Activated T-cell treated with anti-CD3 and anti-CD28 coated beads, Interleukin-2, amount 50 U/mL, for 4 hours (primary cell): ENCODE results near the gene GAS2L1. TPM values are rescaled to one million over a fixed set of nuclear protein-coding genes. Genes with fewer than 3 reads are reported as not detected.

ENCODE experiments used
- ATAC-seq, 2 donors: fragments of 200-7000 bp; cut with Tn5 transposase; one replicate each; pipeline ENCODE4 v1.10.0; 2021
- DNase-seq: peaks from one replicate; pipeline ENCODE4 v3.0.0-alpha.2; 2020
- H3K27me3 Mint-ChIP-seq: one replicate; pipeline ENCODE4 v1.8.0; 2021; ENCODE audit warnings: low read depth, mixed read lengths
- H3K36me3 Mint-ChIP-seq: one replicate; pipeline ENCODE4 v1.8.0; 2022; ENCODE audit warnings: mixed read lengths; ENCODE audit not compliant: insufficient read depth
- H3K4me1 Mint-ChIP-seq: one replicate; pipeline ENCODE4 v1.8.0; 2021; ENCODE audit warnings: low read depth, mixed read lengths
- H3K4me3 Mint-ChIP-seq: one replicate; pipeline ENCODE4 v1.8.0; 2021; ENCODE audit warnings: mild to moderate bottlenecking, moderate library complexity, mixed read lengths
- H3K9me3 Mint-ChIP-seq: one replicate; pipeline ENCODE4 v1.8.0; 2021; ENCODE audit warnings: mixed read lengths
- total RNA-seq, 3 donors: library from RNA; stranded (reverse); gene quantifications; one replicate each; pipeline ENCODE4 v1.2.1, GENCODE V29; 2021

Gene GAS2L1
- total RNA-seq, 3 donors from 2014 or later: 0.37 to 0.90 (median 0.56) TPM

GRCh38 chr22:29320546-29320945 is 14.1 kb downstream of the GAS2L1 start:
- DNase-seq: no peak
- Mint-ChIP-seq H3K4me3 (no peak overlapping the region), H3K36me3 (peaks cover 2% of the 10 kb centered on the region), H3K27me3 (peaks cover 11% of the 10 kb centered on the region), H3K4me1 (peaks cover 2% of the 10 kb centered on the region), H3K9me3 (no peaks in the 10 kb centered on the region)
- ATAC-seq: no peak

GRCh38 chr22:29323641-29324040 is 17.2 kb downstream of the GAS2L1 start:
- ATAC-seq (no peak), DNase-seq (no peak)
- no peaks in the 10 kb centered on the region for H3K4me1 Mint-ChIP-seq
- peaks cover 5% of the 10 kb centered on the region for H3K36me3 Mint-ChIP-seq
- H3K9me3 Mint-ChIP-seq: no peaks in the 10 kb centered on the region
- H3K27me3 Mint-ChIP-seq: no peaks in the 10 kb centered on the region
- no peak overlapping the region for H3K4me3 Mint-ChIP-seq

GRCh38 chr22:29325356-29325755 is 18.9 kb downstream of the GAS2L1 start:
- Mint-ChIP-seq H3K27me3 (no peaks in the 10 kb centered on the region), H3K4me1 (no peaks in the 10 kb centered on the region), H3K9me3 (no peaks in the 10 kb centered on the region), H3K4me3 (no peak overlapping the region), H3K36me3 (peaks cover 9% of the 10 kb centered on the region)
- no peak for ATAC-seq
- no peak for DNase-seq

GRCh38 chr22:29325785-29326315 is 19.4 kb downstream of the GAS2L1 start:
- no peaks in the 10 kb centered on the region for H3K9me3 Mint-ChIP-seq
- H3K27me3 Mint-ChIP-seq: no peaks in the 10 kb centered on the region
- ATAC-seq: no peak
- no peaks in the 10 kb centered on the region for H3K4me1 Mint-ChIP-seq
- DNase-seq: no peak
- no peak overlapping the region for H3K4me3 Mint-ChIP-seq
- H3K36me3 Mint-ChIP-seq: peaks cover 9% of the 10 kb centered on the region

- no peak overlapping the region for H3K4me3 Mint-ChIP-seq
- H3K4me1 Mint-ChIP-seq: no peaks in the 10 kb centered on the region
Observed at GRCh38 chr22:29326481-29326880, 20.0 kb downstream of the GAS2L1 start.

GRCh38 chr22:29327089-29327764 is 20.8 kb downstream of the GAS2L1 start:
- no peak for DNase-seq
- no peak for ATAC-seq

More at GRCh38 chr22:29326481-29326880, 20.0 kb downstream of the GAS2L1 start:
- ATAC-seq (no peak), DNase-seq (no peak)
- H3K27me3 Mint-ChIP-seq: no peaks in the 10 kb centered on the region
- H3K36me3 Mint-ChIP-seq: peaks cover 9% of the 10 kb centered on the region
- H3K9me3 Mint-ChIP-seq: no peaks in the 10 kb centered on the region

GRCh38 chr22:29328055-29328454 is 21.6 kb downstream of the GAS2L1 start:
- DNase-seq (no peak), ATAC-seq (peak in 1 of 2 donors; percentile 21)
- Mint-ChIP-seq H3K9me3 (no peaks in the 10 kb centered on the region), H3K27me3 (no peaks in the 10 kb centered on the region), H3K36me3 (peaks cover 9% of the 10 kb centered on the region), H3K4me3 (no peak overlapping the region), H3K4me1 (no peaks in the 10 kb centered on the region)

More at GRCh38 chr22:29327089-29327764, 20.8 kb downstream of the GAS2L1 start:
- no peaks in the 10 kb centered on the region for H3K4me1 Mint-ChIP-seq
- H3K27me3 Mint-ChIP-seq: no peaks in the 10 kb centered on the region
- H3K36me3 Mint-ChIP-seq: peaks cover 9% of the 10 kb centered on the region
- no peak overlapping the region for H3K4me3 Mint-ChIP-seq
- H3K9me3 Mint-ChIP-seq: no peaks in the 10 kb centered on the region

GRCh38 chr22:29328566-29329500 is 22.4 kb downstream of the GAS2L1 start:
- Mint-ChIP-seq H3K4me3 (no peak overlapping the region), H3K9me3 (no peaks in the 10 kb centered on the region), H3K4me1 (no peaks in the 10 kb centered on the region), H3K36me3 (peaks cover 7% of the 10 kb centered on the region), H3K27me3 (no peaks in the 10 kb centered on the region)
- ATAC-seq (no peak), DNase-seq (no peak)

- Mint-ChIP-seq H3K4me3 (no peak overlapping the region), H3K27me3 (no peaks in the 10 kb centered on the region)
Observed at GRCh38 chr22:29329581-29329980, 23.1 kb downstream of the GAS2L1 start.

GRCh38 chr22:29330291-29330690 is 23.8 kb downstream of the GAS2L1 start:
- H3K36me3 Mint-ChIP-seq: peaks cover 9% of the 10 kb centered on the region
- H3K9me3 Mint-ChIP-seq: no peaks in the 10 kb centered on the region
- H3K4me3 Mint-ChIP-seq: no peak overlapping the region
- no peaks in the 10 kb centered on the region for H3K4me1 Mint-ChIP-seq
- H3K27me3 Mint-ChIP-seq: no peaks in the 10 kb centered on the region
- no peak for ATAC-seq
- DNase-seq: no peak

More at GRCh38 chr22:29329581-29329980, 23.1 kb downstream of the GAS2L1 start:
- ATAC-seq: no peak
- Mint-ChIP-seq H3K4me1 (no peaks in the 10 kb centered on the region), H3K9me3 (no peaks in the 10 kb centered on the region), H3K36me3 (peaks cover 8% of the 10 kb centered on the region)
- DNase-seq: no peak

GRCh38 chr22:29330753-29331152 is 24.3 kb downstream of the GAS2L1 start:
- no peak for ATAC-seq
- no peaks in the 10 kb centered on the region for H3K9me3 Mint-ChIP-seq
- no peak overlapping the region for H3K4me3 Mint-ChIP-seq
- no peaks in the 10 kb centered on the region for H3K27me3 Mint-ChIP-seq
- H3K4me1 Mint-ChIP-seq: no peaks in the 10 kb centered on the region
- DNase-seq: no peak
- H3K36me3 Mint-ChIP-seq: peaks cover 13% of the 10 kb centered on the region

GRCh38 chr22:29331213-29331612 is 24.8 kb downstream of the GAS2L1 start:
- no peaks in the 10 kb centered on the region for H3K4me1 Mint-ChIP-seq
- H3K36me3 Mint-ChIP-seq: peaks cover 18% of the 10 kb centered on the region
- no peak overlapping the region for H3K4me3 Mint-ChIP-seq
- no peak for DNase-seq
- H3K27me3 Mint-ChIP-seq: no peaks in the 10 kb centered on the region
- no peak for ATAC-seq
- no peaks in the 10 kb centered on the region for H3K9me3 Mint-ChIP-seq

- ATAC-seq: no peak
- no peaks in the 10 kb centered on the region for H3K4me1 Mint-ChIP-seq
- no peak for DNase-seq
- no peak overlapping the region for H3K4me3 Mint-ChIP-seq
- H3K27me3 Mint-ChIP-seq: no peaks in the 10 kb centered on the region
- H3K9me3 Mint-ChIP-seq: no peaks in the 10 kb centered on the region
- H3K36me3 Mint-ChIP-seq: peaks cover 17% of the 10 kb centered on the region
Observed at GRCh38 chr22:29331658-29332300, 25.3 kb downstream of the GAS2L1 start.

- H3K4me3 Mint-ChIP-seq: no peak overlapping the region
- DNase-seq (no peak), ATAC-seq (no peak)
- H3K27me3 Mint-ChIP-seq: no peaks in the 10 kb centered on the region
- H3K36me3 Mint-ChIP-seq: peaks cover 24% of the 10 kb centered on the region
- no peaks in the 10 kb centered on the region for H3K4me1 Mint-ChIP-seq
- H3K9me3 Mint-ChIP-seq: no peaks in the 10 kb centered on the region
Observed at GRCh38 chr22:29332886-29333496, 26.5 kb downstream of the GAS2L1 start.
